ENCODE results near the gene FRAT1.

- TF ChIP-seq USF1 (IDR thresholded peaks at IDR 0.05; ENCODE audit: borderline replicate concordance, low read depth) (no peak), CTCF (IDR thresholded peaks at IDR 0.05) (peak; percentile 30), POLR2AphosphoS5 (IDR thresholded peaks at IDR 0.05; ENCODE audit: low read depth, low read length) (no peak), MXI1 (IDR thresholded peaks at IDR 0.05; ENCODE audit: low read depth, low read length) (no peak), MAX (IDR thresholded peaks at IDR 0.05; ENCODE audit: low read depth) (no peak), JUND (IDR thresholded peaks at IDR 0.05) (no peak), YY1 (IDR thresholded peaks at IDR 0.05; ENCODE audit: low read depth) (no peak)
Measured at GRCh38 chr10:97333351-97333600, 14.2 kb downstream of the FRAT1 start.

Measured in SK-N-SH (cell line).